HG03135 (cell line): ENCODE data around the gene SRSF4.
"Not testable (repeated sequence)": the region's sequence is repeated elsewhere in the genome, so short reads cannot be mapped to it uniquely, and the experiment has no call there.

ENCODE experiments used
- ATAC-seq: cut with Tn5 transposase; IDR thresholded peaks from one replicate; pipeline ENCODE4 v1.9.1; 2021; ENCODE audit warnings: mild to moderate bottlenecking, moderate library complexity; ENCODE audit not compliant: unreplicated experiment

Gene SRSF4

GRCh38 chr1:29181413-29182225, at the start of gene SRSF4:
TSS of gene SRSF4 (minus strand) at chr1:29181900. CDS start at chr1:29181752, 148 bp downstream.
- peak; percentile 91 for ATAC-seq

GRCh38 chr1:29230553-29231378, 49.1 kb upstream of the SRSF4 start, which contains the start of gene MECR:
TSS of gene MECR (minus strand) at chr1:29230934. CDS start at chr1:29230906, 28 bp downstream.
- ATAC-seq: peak; percentile 89

GRCh38 chr1:29230204-29230552, 48.5 kb upstream of the SRSF4 start:
- no peak for ATAC-seq

- no peak for ATAC-seq
Measured at GRCh38 chr1:29227511-29227910, 45.8 kb upstream of the SRSF4 start.

GRCh38 chr1:29225361-29225760, 43.7 kb upstream of the SRSF4 start:
- no peak for ATAC-seq

- ATAC-seq: no peak
Measured at GRCh38 chr1:29224356-29224837, 42.7 kb upstream of the SRSF4 start.

- ATAC-seq: no peak
Measured at GRCh38 chr1:29223521-29223920, 41.8 kb upstream of the SRSF4 start.

- ATAC-seq: no peak
Measured at GRCh38 chr1:29222686-29223085, 41.0 kb upstream of the SRSF4 start.

GRCh38 chr1:29222260-29222659, 40.6 kb upstream of the SRSF4 start:
- not testable (repeated sequence) for ATAC-seq

GRCh38 chr1:29221296-29221695, 39.6 kb upstream of the SRSF4 start:
- no peak for ATAC-seq

- ATAC-seq: no peak
Measured at GRCh38 chr1:29218223-29218622, 36.5 kb upstream of the SRSF4 start.

- ATAC-seq: no peak
Measured at GRCh38 chr1:29217633-29218032, 35.9 kb upstream of the SRSF4 start.

- no peak for ATAC-seq
Measured at GRCh38 chr1:29213055-29213454, 31.4 kb upstream of the SRSF4 start.

- no peak for ATAC-seq
Measured at GRCh38 chr1:29211086-29212030, 29.7 kb upstream of the SRSF4 start.

- no peak for ATAC-seq
Measured at GRCh38 chr1:29210278-29211085, 28.8 kb upstream of the SRSF4 start.

- ATAC-seq: no peak
Measured at GRCh38 chr1:29209173-29209572, 27.5 kb upstream of the SRSF4 start.

GRCh38 chr1:29208442-29208841, 26.7 kb upstream of the SRSF4 start:
- no peak for ATAC-seq

GRCh38 chr1:29202584-29203340, 21.1 kb upstream of the SRSF4 start:
- no peak for ATAC-seq

- no peak for ATAC-seq
Measured at GRCh38 chr1:29202053-29202452, 20.4 kb upstream of the SRSF4 start.
